ENCODE data around the gene FBF1. TPM values are rescaled to one million over a fixed set of nuclear protein-coding genes. Genes with fewer than 3 reads are reported as not detected.

Gene FBF1
- total and polyA plus RNA-seq, 10 donors, result 5.2 to 16.0 (median 10.0) TPM

DNA sequence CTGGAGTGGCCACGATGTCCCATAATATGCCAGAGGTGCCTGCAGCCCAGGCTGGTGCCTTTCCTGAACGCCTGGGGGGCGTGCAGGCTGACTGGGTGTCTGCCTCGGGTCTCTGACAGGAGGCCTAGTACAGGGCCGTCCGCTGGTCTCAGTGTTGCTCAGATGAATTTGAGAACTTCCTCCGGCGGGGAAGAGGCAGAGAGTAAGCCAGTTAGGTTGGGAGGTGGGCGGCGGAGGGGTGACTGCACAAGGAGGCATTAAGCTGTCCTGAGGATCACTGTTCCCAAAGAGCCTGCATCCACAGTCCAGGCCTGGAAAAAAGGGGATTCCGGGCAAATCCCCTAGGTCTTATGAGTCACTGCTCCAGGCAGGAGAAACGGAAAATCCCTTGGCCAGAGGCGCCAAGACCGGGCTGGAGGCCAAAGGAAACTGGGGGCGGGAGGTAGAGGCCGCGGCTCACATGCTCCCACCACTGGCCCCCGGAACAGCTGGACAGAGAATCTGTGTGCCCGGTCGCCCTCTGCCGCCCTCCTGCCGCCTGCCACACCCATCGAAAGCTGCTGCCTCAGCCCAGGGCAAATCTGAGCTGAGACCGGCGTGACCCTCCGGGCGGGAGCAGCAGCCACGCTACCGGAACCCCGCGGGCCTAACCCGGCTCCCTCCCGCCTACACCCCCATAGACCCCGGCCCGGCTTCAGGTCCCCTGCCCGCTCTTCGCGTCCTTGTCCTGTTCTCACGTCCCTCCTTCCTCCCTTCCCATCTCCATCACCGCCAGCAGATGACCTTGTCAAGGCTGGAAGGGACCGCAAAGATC lies 63.7 kb downstream of the FBF1 start:
- H3K27me3 ChIP-seq (replicated peaks in 1 of 7), result peaks cover 0 to 44% (median 6%) of the 10 kb centered on the region in 7 donors
- intact Hi-C loops (cut with DNase I; ENCODE audit: low total_unique reads), result no loop called here
- peak; percentile 89 for DNase-seq
- H3K9me3 ChIP-seq, result no peaks in the 10 kb centered on the region
- WGBS, 5 donors, result 7 to 24% (median 12%) methylated on average over 34 to 41 of the region's 41 CpGs
- no peak for TF ChIP-seq POLR2A (IDR thresholded peaks at IDR 0.05)
- TF ChIP-seq POLR2AphosphoS5 (IDR thresholded peaks at IDR 0.05), result peak; percentile 81 to 86 (median 86)
- TF ChIP-seq, protein P1, sequence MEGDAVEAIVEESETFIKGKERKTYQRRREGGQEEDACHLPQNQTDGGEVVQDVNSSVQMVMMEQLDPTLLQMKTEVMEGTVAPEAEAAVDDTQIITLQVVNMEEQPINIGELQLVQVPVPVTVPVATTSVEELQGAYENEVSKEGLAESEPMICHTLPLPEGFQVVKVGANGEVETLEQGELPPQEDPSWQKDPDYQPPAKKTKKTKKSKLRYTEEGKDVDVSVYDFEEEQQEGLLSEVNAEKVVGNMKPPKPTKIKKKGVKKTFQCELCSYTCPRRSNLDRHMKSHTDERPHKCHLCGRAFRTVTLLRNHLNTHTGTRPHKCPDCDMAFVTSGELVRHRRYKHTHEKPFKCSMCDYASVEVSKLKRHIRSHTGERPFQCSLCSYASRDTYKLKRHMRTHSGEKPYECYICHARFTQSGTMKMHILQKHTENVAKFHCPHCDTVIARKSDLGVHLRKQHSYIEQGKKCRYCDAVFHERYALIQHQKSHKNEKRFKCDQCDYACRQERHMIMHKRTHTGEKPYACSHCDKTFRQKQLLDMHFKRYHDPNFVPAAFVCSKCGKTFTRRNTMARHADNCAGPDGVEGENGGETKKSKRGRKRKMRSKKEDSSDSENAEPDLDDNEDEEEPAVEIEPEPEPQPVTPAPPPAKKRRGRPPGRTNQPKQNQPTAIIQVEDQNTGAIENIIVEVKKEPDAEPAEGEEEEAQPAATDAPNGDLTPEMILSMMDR (IDR thresholded peaks at IDR 0.05 in 8 of 11, conservative IDR thresholded peaks at IDR 0.05 in 3 of 11), result peak in 1 of 11 experiments; percentile 22
- peak overlapping the region; percentile 49 to 76 (median 70) for H3K4me3 ChIP-seq
- peaks cover 32 to 75% (median 71%) of the 10 kb centered on the region in 6 donors for H3K4me1 ChIP-seq
- H3K36me3 ChIP-seq, result peaks cover 0 to 36% (median 11%) of the 10 kb centered on the region in 6 donors
- peak overlapping the region; percentile 76 to 94 (median 90) for H3K27ac ChIP-seq

DNA sequence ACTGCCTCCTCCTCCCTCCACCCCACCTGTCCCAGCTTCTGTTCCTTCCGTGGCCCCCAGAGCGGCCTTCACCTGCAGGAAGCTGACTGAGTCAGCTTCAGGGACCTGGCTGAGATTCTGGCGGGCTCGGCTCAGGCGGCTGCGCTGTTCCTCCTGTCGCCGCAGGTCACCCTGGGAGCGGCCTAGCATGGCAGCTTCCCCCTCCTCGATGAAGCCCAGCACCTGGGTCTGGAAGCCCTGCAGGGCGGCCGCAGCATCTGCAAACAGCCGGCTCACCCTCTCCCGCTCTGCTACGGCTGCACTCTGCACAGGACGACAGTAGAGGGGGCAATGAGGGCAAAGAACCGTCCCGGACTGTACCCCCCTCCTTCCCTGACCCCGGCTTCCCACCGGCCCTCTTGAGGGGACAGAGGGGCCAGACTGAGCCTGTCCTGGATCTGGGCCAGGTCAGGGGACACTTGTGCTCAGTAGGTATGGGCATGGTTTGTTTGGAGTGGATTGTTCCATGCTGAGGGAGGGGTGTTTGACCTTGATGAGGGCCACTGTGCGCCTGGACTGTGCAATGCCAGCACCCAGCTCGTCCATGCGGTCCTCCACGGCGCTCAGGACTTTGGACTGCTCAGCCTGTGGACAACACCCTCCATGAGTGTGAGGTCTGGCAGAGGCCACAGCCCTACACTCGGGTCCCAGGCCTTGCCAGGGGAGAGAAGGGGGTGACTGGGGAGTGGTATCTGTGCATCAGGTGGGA lies 64.5 kb downstream of the FBF1 start:
- WGBS, 5 donors, result 10 to 30% (median 20%) methylated on average over 12 to 26 of the region's 26 CpGs
- Histone ChIP-seq H3K4me1 (peaks cover 32 to 75% (median 71%) of the 10 kb centered on the region in 6 donors), H3K9me3 (no peaks in the 10 kb centered on the region), H3K36me3 (peaks cover 0 to 36% (median 11%) of the 10 kb centered on the region in 6 donors), H3K27me3 (replicated peaks in 1 of 7) (peaks cover 0 to 44% (median 6%) of the 10 kb centered on the region in 7 donors), H3K27ac (peak overlapping the region; percentile 76 to 94 (median 90)), H3K4me3 (peak overlapping the region; percentile 49 to 76 (median 70))
- intact Hi-C loops (cut with DNase I; ENCODE audit: low total_unique reads), result no loop called here
- TF ChIP-seq POLR2A (IDR thresholded peaks at IDR 0.05) (no peak), POLR2AphosphoS5 (IDR thresholded peaks at IDR 0.05) (peak; percentile 75 to 82 (median 79))
- TF ChIP-seq, protein P1 (IDR thresholded peaks at IDR 0.05 in 8 of 11, conservative IDR thresholded peaks at IDR 0.05 in 3 of 11), result peak in 7 of 11 experiments; percentile 2 to 50 (median 40)
- peak; percentile 92 for DNase-seq

DNA sequence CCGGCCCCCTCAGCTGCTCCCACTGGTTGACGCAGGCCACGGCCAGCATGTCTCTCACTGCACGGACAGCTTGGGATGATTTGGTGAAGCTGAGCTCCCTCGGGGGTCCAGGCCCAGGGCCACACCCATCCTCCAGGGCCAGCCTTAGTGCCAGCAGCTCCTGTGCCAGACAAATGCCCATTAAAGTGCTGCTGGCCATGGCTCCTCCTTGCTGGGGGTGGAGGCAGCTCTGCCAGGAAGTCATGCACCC lies 65.0 kb downstream of the FBF1 start:
- Histone ChIP-seq H3K36me3 (peaks cover 0 to 36% (median 11%) of the 10 kb centered on the region in 6 donors), H3K27ac (peak overlapping the region; percentile 76 to 94 (median 90)), H3K4me1 (peaks cover 32 to 75% (median 71%) of the 10 kb centered on the region in 6 donors), H3K9me3 (no peaks in the 10 kb centered on the region), H3K27me3 (replicated peaks in 1 of 7) (peaks cover 0 to 44% (median 6%) of the 10 kb centered on the region in 7 donors), H3K4me3 (peak overlapping the region in 7 of 8 donors; percentile 49 to 76 (median 72))
- intact Hi-C loops (cut with DNase I; ENCODE audit: low total_unique reads), result no loop called here
- 33 to 54% (median 43%) methylated on average over 3 to 5 of the region's 5 CpGs; no CpG with 5 or more reads in 1 of the 5 donors for WGBS, 5 donors
- no peak for TF ChIP-seq POLR2AphosphoS5 (IDR thresholded peaks at IDR 0.05)
- TF ChIP-seq, protein P1 (IDR thresholded peaks at IDR 0.05 in 8 of 11, conservative IDR thresholded peaks at IDR 0.05 in 3 of 11), result peak in 1 of 11 experiments; percentile 3
- no peak for DNase-seq
